ENCODE results near the gene MYOM1. TPM values are rescaled to one million over a fixed set of nuclear protein-coding genes. Genes with fewer than 3 reads are reported as not detected.

The MYOM1 gene
- total RNA-seq, 1 donor from 2014 or later = 1.3 TPM

GRCh38 chr18:3264362-3264761 lies 44.6 kb upstream of the MYOM1 start:
- H3K4me1 Mint-ChIP-seq (ENCODE audit: low read depth, unreplicated experiment) = peaks cover 17% of the 10 kb centered on the region
- H3K4me3 Mint-ChIP-seq (ENCODE audit: unreplicated experiment) = no peak overlapping the region
- H3K27ac Mint-ChIP-seq (ENCODE audit: unreplicated experiment) = no peak overlapping the region
- H3K27me3 Mint-ChIP-seq (ENCODE audit: unreplicated experiment) = peaks cover 8% of the 10 kb centered on the region
- no peak for TF ChIP-seq CTCF (IDR thresholded peaks at IDR 0.05; ENCODE audit: partially characterized antibody, unreplicated experiment)
- no peaks in the 10 kb centered on the region for H3K36me3 Mint-ChIP-seq (ENCODE audit: unreplicated experiment)
- no peak for DNase-seq
- H3K9me3 Mint-ChIP-seq (ENCODE audit: unreplicated experiment) = no peaks in the 10 kb centered on the region

- H3K36me3 Mint-ChIP-seq (ENCODE audit: unreplicated experiment) = no peaks in the 10 kb centered on the region
- H3K4me1 Mint-ChIP-seq (ENCODE audit: low read depth, unreplicated experiment) = peaks cover 11% of the 10 kb centered on the region
- H3K27ac Mint-ChIP-seq (ENCODE audit: unreplicated experiment) = peak overlapping the region; percentile 84
- peak overlapping the region; percentile 93 for H3K4me3 Mint-ChIP-seq (ENCODE audit: unreplicated experiment)
- TF ChIP-seq CTCF (IDR thresholded peaks at IDR 0.05; ENCODE audit: partially characterized antibody, unreplicated experiment) = no peak
- no peak for DNase-seq
- no peaks in the 10 kb centered on the region for H3K9me3 Mint-ChIP-seq (ENCODE audit: unreplicated experiment)
- H3K27me3 Mint-ChIP-seq (ENCODE audit: unreplicated experiment) = peaks cover 8% of the 10 kb centered on the region
These were observed 43.4 kb upstream of the MYOM1 start for GRCh38 chr18:3263132-3263700.

- DNase-seq = no peak
- peaks cover 11% of the 10 kb centered on the region for H3K4me1 Mint-ChIP-seq (ENCODE audit: low read depth, unreplicated experiment)
- TF ChIP-seq CTCF (IDR thresholded peaks at IDR 0.05; ENCODE audit: partially characterized antibody, unreplicated experiment) = no peak
- H3K27me3 Mint-ChIP-seq (ENCODE audit: unreplicated experiment) = peaks cover 8% of the 10 kb centered on the region
- peak overlapping the region; percentile 93 for H3K4me3 Mint-ChIP-seq (ENCODE audit: unreplicated experiment)
- H3K9me3 Mint-ChIP-seq (ENCODE audit: unreplicated experiment) = no peaks in the 10 kb centered on the region
- H3K27ac Mint-ChIP-seq (ENCODE audit: unreplicated experiment) = peak overlapping the region; percentile 84
- H3K36me3 Mint-ChIP-seq (ENCODE audit: unreplicated experiment) = no peaks in the 10 kb centered on the region
These were observed 42.7 kb upstream of the MYOM1 start for GRCh38 chr18:3262234-3263131.

- no peak for TF ChIP-seq CTCF (IDR thresholded peaks at IDR 0.05; ENCODE audit: partially characterized antibody, unreplicated experiment)
- H3K36me3 Mint-ChIP-seq (ENCODE audit: unreplicated experiment) = no peaks in the 10 kb centered on the region
- H3K27ac Mint-ChIP-seq (ENCODE audit: unreplicated experiment) = peak within 1 kb of the TSS; percentile 84
- peak; percentile 82 for DNase-seq
- peaks cover 11% of the 10 kb centered on the region for H3K4me1 Mint-ChIP-seq (ENCODE audit: low read depth, unreplicated experiment)
- peak within 1 kb of the TSS; percentile 93 for H3K4me3 Mint-ChIP-seq (ENCODE audit: unreplicated experiment)
- peaks cover 8% of the 10 kb centered on the region for H3K27me3 Mint-ChIP-seq (ENCODE audit: unreplicated experiment)
- H3K9me3 Mint-ChIP-seq (ENCODE audit: unreplicated experiment) = no peaks in the 10 kb centered on the region
These were observed 41.8 kb upstream of the MYOM1 start, which contains the start of gene MYL12B for GRCh38 chr18:3261373-3262233. TSS of gene MYL12B (plus strand) at chr18:3262133. CDS start at chr18:3272899, 10,766 bp downstream.

Measured in glutamatergic neuron (in vitro differentiated cells).